Activated B cell treated with CpG ODN at 0.5 μM for 24 hours (primary cell): Measurements from ENCODE around the gene EHMT1. TPM values are rescaled to one million over a fixed set of nuclear protein-coding genes. Genes with fewer than 3 reads are reported as not detected.
A peak's percentile ranks its signal among the peaks of the same experiment; 100 is the strongest.

Experiments used
- ATAC-seq: fragments of 200-7000 bp; cut with Tn5 transposase; one replicate; pipeline ENCODE4 v1.10.0; 2021; ENCODE audit warnings: low read depth, mild to moderate bottlenecking, moderate library complexity
- CTCF ChIA-PET: fragments of 350-600 bp; sonication (Branson Sonifier 250); formaldehyde crosslinking; loops from one replicate; lab custom pipeline; 2021; ENCODE audit warnings: antibody characterized with exemption; lab: Charles Lee
- POLR2A ChIA-PET: fragments of 350-600 bp; sonication (Branson Sonifier 250); formaldehyde crosslinking; loops from one replicate; lab custom pipeline; 2021; ENCODE audit warnings: antibody characterized with exemption; lab: Charles Lee
- DNase-seq: peaks from one replicate; pipeline ENCODE4 v3.0.0; 2022
- H3K27ac Mint-ChIP-seq: one replicate; pipeline ENCODE4 v1.8.0; 2020; ENCODE audit warnings: mixed read lengths
- H3K27me3 Mint-ChIP-seq: one replicate; pipeline ENCODE4 v1.8.0; 2021; ENCODE audit warnings: mixed read lengths
- H3K36me3 Mint-ChIP-seq: one replicate; pipeline ENCODE4 v1.8.0; 2021; ENCODE audit warnings: low read depth, mixed read lengths
- H3K4me1 Mint-ChIP-seq: one replicate; pipeline ENCODE4 v1.8.0; 2021; ENCODE audit warnings: mixed read lengths
- H3K4me3 Mint-ChIP-seq: one replicate; pipeline ENCODE4 v1.8.0; 2020; ENCODE audit warnings: mild to moderate bottlenecking, mixed read lengths
- H3K9me3 Mint-ChIP-seq: one replicate; pipeline ENCODE4 v1.8.0; 2020; ENCODE audit warnings: mixed read lengths
- intact Hi-C: fragments of 100-400 bp; cut with micrococcal nuclease; formaldehyde crosslinking; loops from one replicate; pipeline ENCODE4 v1.15.1; 2024
- total RNA-seq: library from RNA; stranded (reverse); gene quantifications from 2 replicates; pipeline ENCODE4 v1.2.3, GENCODE V29; 2022
- TF ChIP-seq, protein P1 (sequence below): fragments of 200-600 bp; IDR thresholded peaks from one replicate; pipeline ENCODE4 v1.8.0; 2022; ENCODE audit warnings: antibody characterized with exemption, mild to moderate bottlenecking

The EHMT1 gene
- total RNA-seq, 1 donor from 2014 or later = 163 TPM

DNA sequence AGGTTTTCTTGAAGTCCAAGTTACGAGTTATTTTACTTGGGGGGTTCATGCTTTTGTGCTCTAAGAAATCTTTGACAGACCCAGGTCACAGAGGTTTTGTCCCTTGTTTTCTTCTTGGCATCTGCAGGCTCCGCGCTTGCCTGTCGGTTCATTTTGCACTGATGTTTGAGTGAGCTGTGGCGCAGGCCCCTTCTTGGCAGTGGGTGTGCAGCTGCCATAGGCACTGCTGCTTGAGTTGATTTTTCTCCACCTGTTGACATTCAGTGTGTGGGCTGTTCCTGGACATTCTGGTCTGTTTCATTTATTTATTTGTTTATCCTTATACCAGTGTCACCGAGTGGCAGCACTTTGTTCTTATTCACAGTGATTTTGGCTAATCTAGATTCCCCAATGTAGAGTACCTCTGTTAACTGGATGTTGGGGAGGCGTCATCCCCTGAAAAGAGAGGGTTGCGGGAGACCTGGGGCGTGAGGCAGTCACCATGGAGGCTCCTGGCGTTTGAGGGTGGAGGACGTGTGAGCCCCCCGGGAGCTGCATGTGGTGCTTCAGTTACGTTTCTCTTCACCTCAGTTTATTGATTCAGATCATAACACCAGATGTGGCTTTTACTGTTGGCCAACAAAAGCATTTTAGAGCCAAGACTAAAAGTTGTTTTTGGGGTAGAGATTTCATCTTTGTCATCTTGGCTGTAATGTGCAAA lies 137.4 kb downstream of the EHMT1 start:
- DNase-seq (no peak), ATAC-seq (no peak)
- CTCF ChIA-PET = no interaction called here
- Mint-ChIP-seq H3K27me3 (no peaks in the 10 kb centered on the region), H3K4me3 (no peak overlapping the region), H3K27ac (peak overlapping the region; percentile 99), H3K4me1 (peaks cover 51% of the 10 kb centered on the region), H3K36me3 (peaks cover 88% of the 10 kb centered on the region), H3K9me3 (peaks cover 9% of the 10 kb centered on the region)
- TF ChIP-seq, protein P1, sequence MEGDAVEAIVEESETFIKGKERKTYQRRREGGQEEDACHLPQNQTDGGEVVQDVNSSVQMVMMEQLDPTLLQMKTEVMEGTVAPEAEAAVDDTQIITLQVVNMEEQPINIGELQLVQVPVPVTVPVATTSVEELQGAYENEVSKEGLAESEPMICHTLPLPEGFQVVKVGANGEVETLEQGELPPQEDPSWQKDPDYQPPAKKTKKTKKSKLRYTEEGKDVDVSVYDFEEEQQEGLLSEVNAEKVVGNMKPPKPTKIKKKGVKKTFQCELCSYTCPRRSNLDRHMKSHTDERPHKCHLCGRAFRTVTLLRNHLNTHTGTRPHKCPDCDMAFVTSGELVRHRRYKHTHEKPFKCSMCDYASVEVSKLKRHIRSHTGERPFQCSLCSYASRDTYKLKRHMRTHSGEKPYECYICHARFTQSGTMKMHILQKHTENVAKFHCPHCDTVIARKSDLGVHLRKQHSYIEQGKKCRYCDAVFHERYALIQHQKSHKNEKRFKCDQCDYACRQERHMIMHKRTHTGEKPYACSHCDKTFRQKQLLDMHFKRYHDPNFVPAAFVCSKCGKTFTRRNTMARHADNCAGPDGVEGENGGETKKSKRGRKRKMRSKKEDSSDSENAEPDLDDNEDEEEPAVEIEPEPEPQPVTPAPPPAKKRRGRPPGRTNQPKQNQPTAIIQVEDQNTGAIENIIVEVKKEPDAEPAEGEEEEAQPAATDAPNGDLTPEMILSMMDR = no peak
- POLR2A ChIA-PET = interaction anchor here (1.7 to 7.0 kb wide), 2 partner anchors 11 to 17 kb away, joined by 6 to 103 read pairs; no protein-coding TSS in a partner anchor
- intact Hi-C loops = no loop called here

DNA sequence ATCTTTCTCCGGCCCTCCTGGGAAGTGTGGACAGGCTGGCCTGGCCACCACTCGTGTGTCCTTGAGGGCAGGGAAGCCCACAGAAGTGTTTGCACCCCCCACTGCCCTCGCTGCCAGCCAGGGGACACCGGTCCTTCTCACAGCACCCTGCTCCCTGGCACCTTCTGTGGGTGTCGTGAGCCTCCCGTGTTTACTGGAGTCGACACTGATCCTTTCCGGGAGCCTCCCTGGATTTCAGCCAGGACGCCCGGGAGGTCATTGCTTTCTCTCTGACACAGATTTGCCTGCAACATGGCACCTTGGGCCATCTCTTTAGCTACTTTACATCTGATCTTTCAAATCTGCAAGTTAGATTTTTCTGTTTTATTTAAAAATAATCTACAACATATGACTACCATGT lies 138.3 kb downstream of the EHMT1 start:
- ChIA-PET CTCF (no interaction called here), POLR2A (interaction anchor here (0.8 to 7.0 kb wide), 4 partner anchors 12 to 205 kb away, joined by 3 to 103 read pairs (median 4); partner anchors contain the start of gene MRPL41)
- ATAC-seq (no peak), DNase-seq (no peak)
- H3K4me1 Mint-ChIP-seq = peaks cover 60% of the 10 kb centered on the region
- peaks cover 9% of the 10 kb centered on the region for H3K9me3 Mint-ChIP-seq
- peaks cover 83% of the 10 kb centered on the region for H3K36me3 Mint-ChIP-seq
- intact Hi-C loops = no loop called here
- no peak overlapping the region for H3K4me3 Mint-ChIP-seq
- TF ChIP-seq, protein P1 = no peak
- no peaks in the 10 kb centered on the region for H3K27me3 Mint-ChIP-seq
- H3K27ac Mint-ChIP-seq = peak overlapping the region; percentile 99

DNA sequence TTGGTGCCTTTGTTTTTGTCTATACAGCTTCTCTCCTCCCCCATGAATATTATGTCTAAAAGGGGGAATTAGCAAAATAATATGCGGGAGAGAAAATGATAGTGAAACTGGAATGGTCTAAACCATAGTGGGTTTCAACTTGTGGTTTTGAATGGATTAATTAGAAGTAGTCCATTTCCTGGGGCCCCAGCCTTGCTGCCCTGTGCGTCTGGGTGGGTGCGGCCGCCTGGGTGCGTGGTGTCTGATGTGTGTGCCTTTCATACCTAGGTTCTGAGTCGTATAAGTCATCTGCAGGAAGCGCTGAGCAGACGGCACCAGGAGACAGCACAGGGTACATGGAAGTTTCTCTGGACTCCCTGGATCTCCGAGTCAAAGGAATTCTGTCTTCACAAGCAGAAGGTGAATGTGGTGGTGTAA lies 138.8 kb downstream of the EHMT1 start:
- peak overlapping the region; percentile 64 for H3K4me3 Mint-ChIP-seq
- DNase-seq (peak; percentile 46), ATAC-seq (peak; percentile 30)
- CTCF ChIA-PET = no interaction called here
- H3K27ac Mint-ChIP-seq = peak overlapping the region; percentile 99
- peaks cover 83% of the 10 kb centered on the region for H3K36me3 Mint-ChIP-seq
- POLR2A ChIA-PET = interaction anchor here (0.8 to 7.0 kb wide), 4 partner anchors 12 to 205 kb away, joined by 3 to 103 read pairs (median 4); partner anchors contain the start of gene MRPL41
- intact Hi-C loops = no loop called here
- peaks cover 65% of the 10 kb centered on the region for H3K4me1 Mint-ChIP-seq
- no peaks in the 10 kb centered on the region for H3K27me3 Mint-ChIP-seq
- peaks cover 9% of the 10 kb centered on the region for H3K9me3 Mint-ChIP-seq
- TF ChIP-seq, protein P1 = no peak

DNA sequence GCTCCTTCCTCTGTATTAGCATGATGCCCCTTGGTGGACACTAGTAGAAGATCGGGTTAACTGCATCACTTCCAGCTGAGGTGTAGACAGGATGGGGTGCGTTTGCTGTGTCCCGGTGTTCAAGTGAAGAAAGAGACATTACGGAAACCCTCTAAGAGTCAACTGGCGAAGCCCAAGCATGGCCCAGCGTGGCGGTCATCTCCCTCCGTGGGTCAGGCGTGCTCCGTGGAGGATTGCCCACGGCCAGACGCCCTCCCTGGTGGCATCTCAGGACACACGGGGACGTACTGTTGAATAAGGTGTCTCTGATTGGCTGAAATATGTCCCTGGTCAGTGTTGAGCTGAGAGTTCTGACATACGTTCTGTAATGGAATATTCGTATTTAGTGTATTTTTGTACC lies 139.3 kb downstream of the EHMT1 start:
- peak overlapping the region; percentile 99 for H3K27ac Mint-ChIP-seq

More for the DNA sequence above, 139.3 kb downstream of the EHMT1 start:
- intact Hi-C loops = no loop called here
- H3K27me3 Mint-ChIP-seq = no peaks in the 10 kb centered on the region
- peaks cover 9% of the 10 kb centered on the region for H3K9me3 Mint-ChIP-seq
- TF ChIP-seq, protein P1 = no peak
- DNase-seq = no peak
- H3K4me1 Mint-ChIP-seq = peaks cover 70% of the 10 kb centered on the region
- ChIA-PET CTCF (interaction anchor here (1.1 kb wide), 1 partner anchor 85 kb away, joined by 5 read pairs; no protein-coding TSS in a partner anchor), POLR2A (interaction anchor here (0.8 to 7.0 kb wide), 6 partner anchors 9 to 206 kb away, joined by 3 to 103 read pairs (median 10); partner anchors contain the start of genes ARRDC1 and MRPL41)
- no peak for ATAC-seq
- H3K36me3 Mint-ChIP-seq = peaks cover 83% of the 10 kb centered on the region
- peak overlapping the region; percentile 64 for H3K4me3 Mint-ChIP-seq
